NCI-H2171 treated with DMSO at 0.1 percent for 48 hours (cell line): Measurements from ENCODE around the gene WNT2B.
"Not testable (repeated sequence)": the region's sequence is repeated elsewhere in the genome, so short reads cannot be mapped to it uniquely, and the experiment has no call there.

Experiments
- DNase-seq: peaks from one replicate; lab custom pipeline; 2025; lab: John Stamatoyannopoulos, UW

Gene WNT2B

GRCh38 chr1:112508278-112509004, at the start of gene WNT2B:
TSS of gene WNT2B (plus strand) at chr1:112508965. CDS start at chr1:112509263, 298 bp downstream.
- DNase-seq, result peak; percentile 50

- DNase-seq, result no peak
Observed at GRCh38 chr1:112460615-112461014, 48.1 kb upstream of the WNT2B start.

- DNase-seq, result no peak
Observed at GRCh38 chr1:112461200-112461871, 47.4 kb upstream of the WNT2B start.

- DNase-seq, result no peak
Observed at GRCh38 chr1:112462953-112463279, 45.8 kb upstream of the WNT2B start.

- no peak for DNase-seq
Observed at GRCh38 chr1:112464501-112464900, 44.3 kb upstream of the WNT2B start.

- no peak for DNase-seq
Observed at GRCh38 chr1:112465122-112465521, 43.6 kb upstream of the WNT2B start.

GRCh38 chr1:112466078-112466660, 42.6 kb upstream of the WNT2B start:
- peak; percentile 84 for DNase-seq

GRCh38 chr1:112470324-112470723, 38.4 kb upstream of the WNT2B start:
- DNase-seq, result not testable (repeated sequence)

- DNase-seq, result no peak
Observed at GRCh38 chr1:112470966-112471365, 37.8 kb upstream of the WNT2B start.

- no peak for DNase-seq
Observed at GRCh38 chr1:112472142-112472541, 36.6 kb upstream of the WNT2B start.

- no peak for DNase-seq
Observed at GRCh38 chr1:112477550-112477949, 31.2 kb upstream of the WNT2B start.

GRCh38 chr1:112478314-112478713, 30.5 kb upstream of the WNT2B start:
- DNase-seq, result no peak

GRCh38 chr1:112486063-112486462, 22.7 kb upstream of the WNT2B start:
- DNase-seq, result not testable (repeated sequence)

GRCh38 chr1:112487686-112488085, 21.1 kb upstream of the WNT2B start:
- not testable (repeated sequence) for DNase-seq

- DNase-seq, result no peak
Observed at GRCh38 chr1:112488141-112488540, 20.6 kb upstream of the WNT2B start.

- no peak for DNase-seq
Observed at GRCh38 chr1:112492076-112492475, 16.7 kb upstream of the WNT2B start.

- DNase-seq, result no peak
Observed at GRCh38 chr1:112493351-112493750, 15.4 kb upstream of the WNT2B start.

GRCh38 chr1:112496290-112496689, 12.5 kb upstream of the WNT2B start:
- no peak for DNase-seq

- peak; percentile 31 for DNase-seq
Observed at GRCh38 chr1:112501810-112502641, 6.7 kb upstream of the WNT2B start.

- no peak for DNase-seq
Observed at GRCh38 chr1:112502826-112503225, 5.9 kb upstream of the WNT2B start.

GRCh38 chr1:112504001-112504660, 4.6 kb upstream of the WNT2B start:
- no peak for DNase-seq
